IMR-90 (cell line): ENCODE results near the gene RXRB. TPM values are rescaled to one million over a fixed set of nuclear protein-coding genes. Genes with fewer than 3 reads are reported as not detected.

Source experiments
- ATAC-seq: fragments of 200-7000 bp; cut with Tn5 transposase; 2 replicates; pipeline ENCODE4 v1.9.1; 2020; ENCODE audit warnings: low read depth, mild to moderate bottlenecking, moderate library complexity
- BruUV-seq: library from RNA; stranded (reverse); fragments of 400-500 nt; replicated peaks from 2 replicates; lab custom pipeline; 2021; lab: Mats Ljungman, UMichigan
- CTCF ChIA-PET: fragments of 300-600 bp; formaldehyde crosslinking; extraction: SDS; loops from one replicate; lab custom pipeline; 2021; ENCODE audit warnings: antibody characterized with exemption; lab: Yijun Ruan, JAX
- POLR2A ChIA-PET: fragments of 300-600 bp; sonication (Branson Sonifier 250); formaldehyde crosslinking; loops from one replicate; lab custom pipeline; 2022; ENCODE audit warnings: antibody characterized with exemption; ENCODE audit not compliant: unreplicated experiment; lab: Charles Lee
- DNase-seq: peaks from one replicate; pipeline ENCODE4 v3.0.0; 2013
- H2AFZ ChIP-seq: replicated peaks from 2 replicates; pipeline ENCODE3; 2013; ENCODE audit warnings: low read length, mild to moderate bottlenecking; ENCODE audit not compliant: poor library complexity
- H2AK5ac ChIP-seq: 2 replicates; pipeline ENCODE4 v1.6.1; 2013; ENCODE audit warnings: low read depth, low read length, inconsistent platforms
- H2AK9ac ChIP-seq: replicated peaks from 2 replicates; pipeline ENCODE3; 2013; ENCODE audit warnings: mild to moderate bottlenecking, low read depth, low read length, moderate library complexity; ENCODE audit not compliant: poor library complexity
- H2BK120ac ChIP-seq: 2 replicates; pipeline ENCODE4 v1.6.1; 2013; ENCODE audit warnings: low read depth, low read length, inconsistent platforms
- H2BK15ac ChIP-seq: 3 replicates; pipeline ENCODE4 v1.6.1; 2013; ENCODE audit warnings: low read depth, low read length, inconsistent platforms
- H2BK20ac ChIP-seq: 2 replicates; pipeline ENCODE4 v1.6.1; 2013; ENCODE audit warnings: low read depth, mild to moderate bottlenecking, inconsistent platforms, low read length, moderate library complexity
- H2BK5ac ChIP-seq: 2 replicates; pipeline ENCODE4 v1.6.1; 2013; ENCODE audit warnings: mild to moderate bottlenecking, low read depth, low read length, inconsistent platforms; ENCODE audit not compliant: poor library complexity, severe bottlenecking
- H3K14ac ChIP-seq: replicated peaks from 2 replicates; pipeline ENCODE4 v1.6.1; 2013; ENCODE audit warnings: low read depth, low read length, inconsistent platforms
- H3K18ac ChIP-seq: 2 replicates; pipeline ENCODE4 v1.6.1; 2013; ENCODE audit warnings: low read depth, low read length, control low read depth
- H3K23ac ChIP-seq: 2 replicates; pipeline ENCODE4 v1.6.1; 2013; ENCODE audit warnings: low read depth, low read length, inconsistent platforms
- H3K27ac ChIP-seq: 2 replicates; pipeline ENCODE4 v1.5.1; 2013; ENCODE audit warnings: mild to moderate bottlenecking, control low read depth, low read length; ENCODE audit not compliant: insufficient read depth
- H3K27me3 ChIP-seq: 2 replicates; pipeline ENCODE4 v1.6.1; 2013; ENCODE audit warnings: low read length; ENCODE audit not compliant: control insufficient read depth, insufficient read depth
- H3K36me3 ChIP-seq: 2 replicates; pipeline ENCODE4 v1.6.1; 2013; ENCODE audit warnings: low read length, mixed read lengths; ENCODE audit not compliant: control insufficient read depth, insufficient read depth
- H3K4ac ChIP-seq: 2 replicates; pipeline ENCODE4 v1.6.1; 2013; ENCODE audit warnings: low read depth, low read length, inconsistent platforms
- H3K4me1 ChIP-seq: 2 replicates; pipeline ENCODE4 v1.6.1; 2013; ENCODE audit warnings: low read length, mixed read lengths; ENCODE audit not compliant: control insufficient read depth, insufficient read depth
- H3K4me2 ChIP-seq: 2 replicates; pipeline ENCODE4 v1.6.1; 2013; ENCODE audit warnings: low read depth, mild to moderate bottlenecking, control low read depth, low read length, moderate library complexity
- H3K4me3 ChIP-seq: 2 replicates; pipeline ENCODE4 v1.5.1; 2013; ENCODE audit warnings: low read depth, mild to moderate bottlenecking, control low read depth, low read length, moderate library complexity; ENCODE audit not compliant: insufficient read depth
- H3K56ac ChIP-seq: 2 replicates; pipeline ENCODE4 v1.6.1; 2013; ENCODE audit warnings: low read length, inconsistent platforms; ENCODE audit not compliant: insufficient read depth; ENCODE audit errors: extremely low read depth
- H3K79me1 ChIP-seq, 2 experiments: 2 replicates each; pipeline ENCODE4 v1.6.1; 2013; ENCODE audit warnings: low read length in 2 of 2, inconsistent platforms in 1 of 2, low read depth in 1 of 2
- H3K9ac ChIP-seq: 2 replicates; pipeline ENCODE4 v1.6.1; 2013; ENCODE audit warnings: low read depth, low read length, control low read depth
- H3K9me1 ChIP-seq: 2 replicates; pipeline ENCODE4 v1.6.1; 2013; ENCODE audit warnings: low read length, inconsistent platforms; ENCODE audit not compliant: insufficient read depth
- H3K9me3 ChIP-seq: 2 replicates; pipeline ENCODE4 v1.6.1; 2013; ENCODE audit warnings: low read length; ENCODE audit not compliant: control insufficient read depth, insufficient read depth
- H4K20me1 ChIP-seq: 2 replicates; pipeline ENCODE4 v1.6.1; 2013; ENCODE audit warnings: low read length, inconsistent platforms; ENCODE audit not compliant: insufficient read depth
- H4K5ac ChIP-seq: 2 replicates; pipeline ENCODE4 v1.6.1; 2013; ENCODE audit warnings: mild to moderate bottlenecking, low read depth, low read length, control low read depth
- H4K8ac ChIP-seq, 2 experiments: 2 replicates each; pipeline ENCODE4 v1.6.1; 2013; ENCODE audit warnings: low read depth in 2 of 2, low read length in 2 of 2, control low read depth in 1 of 2, inconsistent platforms in 1 of 2
- H4K91ac ChIP-seq: 2 replicates; pipeline ENCODE4 v1.6.1; 2013; ENCODE audit warnings: low read depth, low read length, inconsistent platforms; ENCODE audit not compliant: insufficient read depth
- CEBPB ChIP-seq: IDR thresholded peaks from 2 replicates; pipeline ENCODE4 v1.6.1; 2012; ENCODE audit warnings: low read depth, low read length, improper control_type of control experiment
- CHD1 ChIP-seq: IDR thresholded peaks from 2 replicates; pipeline ENCODE4 v1.6.1; 2012; ENCODE audit warnings: low read depth, low read length, improper control_type of control experiment
- CTCF ChIP-seq: conservative IDR thresholded peaks from 2 replicates; pipeline ENCODE4 v1.5.1; 2012; ENCODE audit warnings: mild to moderate bottlenecking, low read depth, low read length, improper control_type of control experiment
- NFE2L2 ChIP-seq: fragments of 150-350 bp; IDR thresholded peaks from 2 replicates; pipeline ENCODE4 v1.6.1; 2016; ENCODE audit warnings: low read depth, mild to moderate bottlenecking, low read length
- POLR2A ChIP-seq: IDR thresholded peaks from 2 replicates; pipeline ENCODE4 v1.6.1; 2012; ENCODE audit warnings: mild to moderate bottlenecking, low read depth, low read length
- RCOR1 ChIP-seq: IDR thresholded peaks from 2 replicates; pipeline ENCODE4 v1.6.1; 2012; ENCODE audit warnings: mild to moderate bottlenecking, low read length, improper control_type of control experiment; ENCODE audit not compliant: insufficient replicate concordance
- USF2 ChIP-seq: fragments of 150-350 bp; IDR thresholded peaks from 2 replicates; pipeline ENCODE4 v1.6.1; 2017; ENCODE audit warnings: mild to moderate bottlenecking, antibody characterized with exemption, low read length, low read depth
- WGBS, 2 experiments: methylation state at CpG; one replicate each; pipeline versions ENCODE4 v1.1.5 to v1.1.7; 2013; ENCODE audit warnings: missing lambda C conversion rate in 2 of 2; ENCODE audit not compliant: insufficient read length in 1 of 2; ENCODE audit errors: extremely low coverage in 2 of 2; 5-methylcytosine and 5-hydroxymethylcytosine counted together
- dilution Hi-C: fragments of 300-500 bp; cut with HindIII; formaldehyde crosslinking; loops from one replicate; pipeline ENCODE4 v1.14.3; 2018; ENCODE audit warnings: low sequenced_read_pairs; ENCODE audit not compliant: unreplicated experiment
- in situ Hi-C: fragments of 300-500 bp; cut with MboI; formaldehyde crosslinking; loops from 3 replicates; pipeline ENCODE4 v1.14.3; 2019; ENCODE audit warnings: low sequenced_read_pairs, inconsistent platforms, mixed read lengths
- intact Hi-C: fragments of 100-400 bp; cut with micrococcal nuclease; formaldehyde crosslinking; loops from 2 replicates; pipeline ENCODE4 v1.10.0; 2022
- polyA plus RNA-seq, 3 experiments: library from polyadenylated mRNA; depleted of rRNA; stranded (reverse); fragments of >200 nt; gene quantifications; 2 replicates each; pipeline ENCODE4 v1.2.3, GENCODE V29; 2012; ENCODE audit warnings: low replicate concordance in 1 of 3
- total RNA-seq: library from RNA; depleted of rRNA; stranded (reverse); fragments of >200 nt; gene quantifications from 2 replicates; pipeline ENCODE4 v1.2.3, GENCODE V29; 2012

RXRB gene
- total and polyA plus RNA-seq, 2 of the 4 experiments (the other 2 are of a cell fraction), result 18.6 to 53.7 TPM

- no TSS peak for BruUV-seq
- DNase-seq (no peak), ATAC-seq (no peak)
- Histone ChIP-seq H2BK120ac (no peak overlapping the region), H4K20me1 (peaks cover 38% of the 10 kb centered on the region; the same call in 1 of the 2 replicates), H4K8ac (no peak overlapping the region), H3K36me3 (peaks cover 26% of the 10 kb centered on the region), H2AK5ac (peak overlapping the region; percentile 11; the same call in 1 of the 2 replicates), H2BK5ac (no peak overlapping the region), H2AK9ac (peak overlapping the region; percentile 20), H3K27me3 (no peaks in the 10 kb centered on the region), H3K4ac (no peak overlapping the region), H2BK20ac (no peak overlapping the region), H3K18ac (no peak overlapping the region), H2AFZ (no peak overlapping the region), H4K91ac (no peak overlapping the region), H3K27ac (no peak overlapping the region), H2BK15ac (no peak overlapping the region), H3K4me2 (peak overlapping the region; percentile 11; the same call in 1 of the 2 replicates), H3K14ac (0 out of 2 replicates have a peak overlapping the region, but pooled peaks have one; percentile 15), H3K4me1 (peaks cover 34% of the 10 kb centered on the region), H3K9me3 (no peaks in the 10 kb centered on the region), H3K23ac (no peak overlapping the region), H3K4me3 (no peak overlapping the region), H3K9ac (no peak overlapping the region), H3K56ac (no peak overlapping the region), H3K79me1 (peaks cover 14 to 85% of the 10 kb centered on the region in 2 experiments; a peak in 3 of 4 replicates), H3K9me1 (peaks cover 39% of the 10 kb centered on the region), H4K5ac (no peak overlapping the region)
- WGBS, 2 experiments, result no CpG with 5 or more reads among the region's 7 CpGs
- TF ChIP-seq RCOR1 (no peak), CTCF (no peak), CEBPB (no peak), NFE2L2 (no peak), CHD1 (no peak), USF2 (no peak), POLR2A (no peak; the same call in 1 of the 2 replicates)
- in situ Hi-C loops (no loop called here), intact Hi-C loops (no loop called here), dilution Hi-C loops (no loop called here)
- POLR2A ChIA-PET, result no interaction called here
- CTCF ChIA-PET, result no interaction called here
Observed at GRCh38 chr6:33203443-33204164, 3.1 kb upstream of the RXRB start.
